Osteocyte (in vitro differentiated cells): ENCODE results near the gene PARD3B. TPM values are rescaled to one million over a fixed set of nuclear protein-coding genes. Genes with fewer than 3 reads are reported as not detected.

Source experiments
- DNase-seq: peaks from one replicate; pipeline ENCODE4 v3.0.0; 2021; ENCODE audit warnings: mixed read lengths; ENCODE audit not compliant: unreplicated experiment; ENCODE audit errors: extremely low spot score
- H3K27ac Mint-ChIP-seq: one replicate; pipeline ENCODE4 v1.8.0; 2021; ENCODE audit warnings: mild to moderate bottlenecking, mixed read lengths; ENCODE audit not compliant: unreplicated experiment
- H3K27me3 Mint-ChIP-seq: one replicate; pipeline ENCODE4 v1.8.0; 2021; ENCODE audit warnings: mixed read lengths; ENCODE audit not compliant: unreplicated experiment
- H3K36me3 Mint-ChIP-seq: one replicate; pipeline ENCODE4 v1.8.0; 2021; ENCODE audit warnings: mixed read lengths; ENCODE audit not compliant: unreplicated experiment
- H3K4me1 Mint-ChIP-seq: one replicate; pipeline ENCODE4 v1.8.0; 2021; ENCODE audit warnings: mixed read lengths; ENCODE audit not compliant: unreplicated experiment
- H3K4me3 Mint-ChIP-seq: one replicate; pipeline ENCODE4 v1.8.0; 2021; ENCODE audit warnings: mild to moderate bottlenecking, moderate library complexity, mixed read lengths; ENCODE audit not compliant: unreplicated experiment
- H3K9me3 Mint-ChIP-seq: one replicate; pipeline ENCODE4 v1.8.0; 2021; ENCODE audit warnings: mixed read lengths; ENCODE audit not compliant: unreplicated experiment
- CTCF ChIP-seq: fragments of 200-600 bp; sonication (generic); IDR thresholded peaks from 2 replicates; pipeline ENCODE4 v1.5.0; 2021; ENCODE audit warnings: antibody characterized with exemption, mild to moderate bottlenecking, moderate library complexity
- total RNA-seq: library from RNA; stranded (reverse); gene quantifications from 2 replicates; pipeline ENCODE4 v1.2.1, GENCODE V29; 2021

PARD3B gene
- total RNA-seq, 1 donor from 2014 or later, result 26.7 TPM

GRCh38 chr2:205343103-205343502, 797.8 kb downstream of the PARD3B start:
- no peak for TF ChIP-seq CTCF
- DNase-seq, result no peak
- Mint-ChIP-seq H3K27me3 (no peaks in the 10 kb centered on the region), H3K9me3 (peaks cover 4% of the 10 kb centered on the region), H3K4me3 (no peak overlapping the region), H3K4me1 (no peaks in the 10 kb centered on the region), H3K36me3 (no peaks in the 10 kb centered on the region), H3K27ac (no peak overlapping the region)

- Mint-ChIP-seq H3K9me3 (no peaks in the 10 kb centered on the region), H3K4me3 (no peak overlapping the region), H3K27me3 (no peaks in the 10 kb centered on the region), H3K4me1 (peaks cover 6% of the 10 kb centered on the region), H3K36me3 (no peaks in the 10 kb centered on the region), H3K27ac (no peak overlapping the region)
- DNase-seq, result no peak
- TF ChIP-seq CTCF, result no peak
These were observed 801.4 kb downstream of the PARD3B start for GRCh38 chr2:205346649-205347048.

- Mint-ChIP-seq H3K36me3 (no peaks in the 10 kb centered on the region), H3K27ac (no peak overlapping the region)
- no peak for TF ChIP-seq CTCF
These were observed 802.6 kb downstream of the PARD3B start for GRCh38 chr2:205347899-205348298.

GRCh38 chr2:205352094-205352493, 806.8 kb downstream of the PARD3B start:
- no peak overlapping the region for H3K4me3 Mint-ChIP-seq
- H3K4me1 Mint-ChIP-seq, result peaks cover 23% of the 10 kb centered on the region
- peak overlapping the region; percentile 64 for H3K27ac Mint-ChIP-seq
- DNase-seq, result no peak
- no peaks in the 10 kb centered on the region for H3K27me3 Mint-ChIP-seq
- no peaks in the 10 kb centered on the region for H3K9me3 Mint-ChIP-seq
- no peak for TF ChIP-seq CTCF
- peaks cover 2% of the 10 kb centered on the region for H3K36me3 Mint-ChIP-seq

More at GRCh38 chr2:205347899-205348298, 802.6 kb downstream of the PARD3B start:
- Mint-ChIP-seq H3K27me3 (no peaks in the 10 kb centered on the region), H3K4me3 (no peak overlapping the region), H3K4me1 (peaks cover 19% of the 10 kb centered on the region), H3K9me3 (no peaks in the 10 kb centered on the region)
- no peak for DNase-seq

- Mint-ChIP-seq H3K27me3 (no peaks in the 10 kb centered on the region), H3K36me3 (peaks cover 2% of the 10 kb centered on the region), H3K4me3 (no peak overlapping the region), H3K27ac (peak overlapping the region; percentile 64), H3K4me1 (peaks cover 28% of the 10 kb centered on the region), H3K9me3 (no peaks in the 10 kb centered on the region)
- TF ChIP-seq CTCF, result no peak
- DNase-seq, result no peak
These were observed 807.3 kb downstream of the PARD3B start for GRCh38 chr2:205352593-205352992.
